Peyer's patch (tissue), 4 donors: ENCODE results near the gene PKP2. TPM values are rescaled to one million over a fixed set of nuclear protein-coding genes. Genes with fewer than 3 reads are reported as not detected.
"Not testable (repeated sequence)": the region's sequence is repeated elsewhere in the genome, so short reads cannot be mapped to it uniquely, and the experiment has no call there.

Experiments used
- DNase-seq, 3 donors: peaks; one replicate each; pipeline ENCODE4 v3.0.0-alpha.2; 2017 to 2019
- H3K27ac ChIP-seq, 4 donors: fragments of 200-600 bp; sonication (generic); one replicate each; pipeline ENCODE4 v1.5.1; 2016 to 2019
- H3K27me3 ChIP-seq, 2 donors: fragments of 200-600 bp; sonication (generic); one replicate each; pipeline ENCODE4 v1.5.1; 2019
- H3K36me3 ChIP-seq, 3 donors: fragments of 200-600 bp; sonication (generic); one replicate each; pipeline ENCODE4 v1.5.1; 2016 to 2019
- H3K4me1 ChIP-seq, 4 donors: fragments of 200-600 bp; sonication (generic); one replicate each; pipeline ENCODE4 v1.5.1; 2016 to 2019
- H3K4me3 ChIP-seq, 4 donors: fragments of 200-600 bp; sonication (generic); 1 replicate in 3 of 4; 2 replicates in 1 of 4; pipeline ENCODE4 v1.5.1; 2016 to 2019; ENCODE audit warnings: mild to moderate bottlenecking in 1 of 4
- H3K9me3 ChIP-seq, 4 donors: fragments of 200-600 bp; sonication (generic); one replicate each; pipeline ENCODE4 v1.5.1; 2016 to 2019; ENCODE audit warnings: mild to moderate bottlenecking in 1 of 4
- CTCF ChIP-seq, 6 experiments: fragments of 450-650 bp in 4 of 6; fragments of 200-600 bp in 2 of 6; sonication (generic) in 1 of 6; IDR thresholded peaks; one replicate each; pipeline ENCODE4 v1.5.1; 2017 to 2019; ENCODE audit warnings: antibody characterized with exemption in 6 of 6, mild to moderate bottlenecking in 3 of 6, moderate library complexity in 1 of 6
- POLR2A ChIP-seq, 2 donors: fragments of 450-650 bp; IDR thresholded peaks; one replicate each; pipeline ENCODE4 v1.5.1; 2017; ENCODE audit warnings: antibody characterized with exemption in 2 of 2, mild to moderate bottlenecking in 2 of 2, moderate library complexity in 2 of 2
- total RNA-seq, 4 donors: library from RNA; depleted of rRNA; stranded (reverse); fragments of >200 nt; gene quantifications; one replicate each; pipeline ENCODE4 v1.1.0, GENCODE V29; 2016

PKP2 gene
- total RNA-seq, 4 donors from 2014 or later: 42.9 to 103 (median 64.8) TPM

DNA sequence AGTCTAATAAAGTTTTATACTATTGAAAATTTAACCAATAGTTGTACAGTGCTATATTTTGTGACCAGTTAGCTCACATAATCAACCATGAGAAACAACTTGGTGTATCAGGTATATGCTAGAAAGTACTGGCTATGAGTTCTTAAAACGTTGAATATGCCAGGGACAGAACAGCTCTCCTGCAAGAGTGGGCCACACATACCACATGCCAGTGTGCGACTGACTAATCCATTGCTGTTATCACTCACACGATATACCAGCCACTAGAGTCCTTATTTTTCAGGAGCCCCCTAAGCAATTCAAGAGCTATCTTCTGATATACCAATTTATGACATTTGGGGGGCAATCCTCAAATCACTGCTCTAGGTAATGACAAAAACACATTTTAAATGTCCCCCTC, 9.5 kb downstream of the PKP2 start:
- Histone ChIP-seq H3K4me1 (no peaks in the 10 kb centered on the region), H3K4me3 (no peak overlapping the region), H3K27ac (no peak overlapping the region), H3K36me3 (no peaks in the 10 kb centered on the region), H3K27me3 (no peaks in the 10 kb centered on the region), H3K9me3 (no peaks in the 10 kb centered on the region)
- no peak for DNase-seq
- TF ChIP-seq CTCF (IDR thresholded peaks at IDR 0.05): no peak
- no peak for TF ChIP-seq POLR2A (IDR thresholded peaks at IDR 0.05)

GRCh38 chr12:32885831-32886230, 10.7 kb downstream of the PKP2 start:
- Histone ChIP-seq H3K4me1 (no peaks in the 10 kb centered on the region), H3K9me3 (no peaks in the 10 kb centered on the region)
- no peak for DNase-seq

GRCh38 chr12:32884962-32885361, 11.6 kb downstream of the PKP2 start:
- H3K27me3 ChIP-seq: no peaks in the 10 kb centered on the region
- H3K36me3 ChIP-seq: no peaks in the 10 kb centered on the region
- no peak overlapping the region for H3K27ac ChIP-seq
- H3K4me1 ChIP-seq: no peaks in the 10 kb centered on the region
- H3K4me3 ChIP-seq: no peak overlapping the region
- DNase-seq: no peak
- TF ChIP-seq POLR2A (IDR thresholded peaks at IDR 0.05) (no peak), CTCF (IDR thresholded peaks at IDR 0.05) (no peak)
- no peaks in the 10 kb centered on the region for H3K9me3 ChIP-seq

More at GRCh38 chr12:32885831-32886230, 10.7 kb downstream of the PKP2 start:
- TF ChIP-seq POLR2A (IDR thresholded peaks at IDR 0.05): no peak
- TF ChIP-seq CTCF (IDR thresholded peaks at IDR 0.05): no peak
- no peak overlapping the region for H3K27ac ChIP-seq
- no peaks in the 10 kb centered on the region for H3K36me3 ChIP-seq
- no peak overlapping the region for H3K4me3 ChIP-seq
- no peaks in the 10 kb centered on the region for H3K27me3 ChIP-seq

GRCh38 chr12:32881702-32882101, 14.9 kb downstream of the PKP2 start:
- H3K27ac ChIP-seq: no peak overlapping the region
- no peak for DNase-seq
- TF ChIP-seq POLR2A (IDR thresholded peaks at IDR 0.05): no peak
- no peak for TF ChIP-seq CTCF (IDR thresholded peaks at IDR 0.05)
- H3K9me3 ChIP-seq: no peaks in the 10 kb centered on the region
- H3K36me3 ChIP-seq: peaks cover 0 to 10% (median 0%) of the 10 kb centered on the region in 3 donors
- no peak overlapping the region for H3K4me3 ChIP-seq
- H3K4me1 ChIP-seq: peaks cover 0 to 8% (median 0%) of the 10 kb centered on the region in 4 donors
- H3K27me3 ChIP-seq: no peaks in the 10 kb centered on the region

DNA sequence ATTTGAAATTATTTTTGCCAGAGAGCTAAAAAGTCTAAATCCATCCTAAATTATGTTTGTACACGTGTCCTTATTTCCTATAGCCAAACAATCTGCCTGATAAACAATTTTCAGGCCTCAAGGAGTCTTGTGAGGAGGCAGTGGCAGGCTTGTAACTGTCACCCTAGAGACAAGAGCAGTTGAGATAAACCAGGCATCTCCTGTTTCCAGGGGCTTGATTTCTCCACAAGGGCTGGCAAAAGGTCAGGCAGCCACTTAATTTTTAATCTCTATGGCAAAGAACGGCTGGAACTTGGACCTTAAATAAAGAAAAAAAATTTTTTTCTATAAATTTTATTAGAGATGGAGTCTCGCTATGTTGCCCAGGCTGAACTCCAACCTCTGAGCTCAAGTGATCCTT, 15.5 kb downstream of the PKP2 start:
- Histone ChIP-seq H3K9me3 (no peaks in the 10 kb centered on the region), H3K36me3 (peaks cover 0 to 10% (median 0%) of the 10 kb centered on the region in 3 donors), H3K27ac (no peak overlapping the region), H3K27me3 (no peaks in the 10 kb centered on the region), H3K4me3 (no peak overlapping the region), H3K4me1 (peaks cover 0 to 8% (median 0%) of the 10 kb centered on the region in 4 donors)
- DNase-seq: no peak
- TF ChIP-seq POLR2A (IDR thresholded peaks at IDR 0.05) (no peak), CTCF (IDR thresholded peaks at IDR 0.05) (no peak)

- H3K36me3 ChIP-seq, H3K4me3 ChIP-seq, H3K9me3 ChIP-seq, DNase-seq, H3K27me3 ChIP-seq: not testable (repeated sequence)
- H3K27ac ChIP-seq: peak overlapping the region in 1 of 4 donors; percentile 55
- peaks cover 0 to 23% (median 0%) of the 10 kb centered on the region in 4 donors for H3K4me1 ChIP-seq
Measured at GRCh38 chr12:32879066-32879465, 17.5 kb downstream of the PKP2 start.
